Keratinocyte (primary cell): ENCODE results near the gene MRPL28.

Source experiments
- CTCF ChIP-seq, 3 experiments: IDR thresholded peaks in 1 of 3; conservative IDR thresholded peaks in 1 of 3; optimal IDR thresholded peaks in 1 of 3; 2 replicates in 2 of 3; 3 replicates in 1 of 3; pipeline versions ENCODE3 to v1.5.1; 2011; ENCODE audit warnings: low read length in 3 of 3, mild to moderate bottlenecking in 3 of 3, moderate library complexity in 2 of 3, control low read depth in 1 of 3, inconsistent platforms in 1 of 3; ENCODE audit not compliant: insufficient read depth in 2 of 3; ENCODE audit errors: extremely low read depth in 1 of 3
- EZH2 ChIP-seq: IDR thresholded peaks from one replicate; pipeline ENCODE4 v1.6.1; 2012; ENCODE audit warnings: inconsistent platforms, mild to moderate bottlenecking, low read length, moderate library complexity

- no peak for TF ChIP-seq CTCF (optimal IDR thresholded peaks at IDR 0.05 in 1 of 3, IDR thresholded peaks at IDR 0.05 in 1 of 3, conservative IDR thresholded peaks at IDR 0.05 in 1 of 3; ENCODE audit: extremely low read depth in 1 of 3, insufficient read depth in 2 of 3, low read length in 3 of 3)
- TF ChIP-seq EZH2: no peak
These were observed 24.6 kb downstream of the MRPL28 start for GRCh38 chr16:345772-346171.
